ENCODE data around the gene ZC3H8.

The ZC3H8 gene

DNA sequence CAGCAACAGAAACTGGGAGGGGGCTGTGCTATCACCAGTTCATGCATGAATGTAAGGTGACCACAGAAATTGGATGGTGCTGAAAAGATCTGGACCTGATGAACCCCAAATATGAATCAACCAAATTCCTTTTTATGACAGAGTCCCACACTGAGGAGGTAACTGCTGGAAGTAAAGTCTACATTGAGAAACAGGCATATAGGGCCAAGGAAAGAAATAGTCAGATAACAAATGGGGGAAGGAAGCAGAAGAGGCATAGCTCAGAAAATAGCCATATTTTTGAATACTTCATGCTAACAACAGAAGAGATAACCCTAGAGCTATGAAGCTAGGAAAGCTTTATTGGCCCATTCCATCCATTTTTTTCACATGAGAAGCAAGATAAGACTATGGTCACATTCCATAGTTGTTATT is 46.3 kb upstream of the ZC3H8 start:
- TF ChIP-seq, protein P1, sequence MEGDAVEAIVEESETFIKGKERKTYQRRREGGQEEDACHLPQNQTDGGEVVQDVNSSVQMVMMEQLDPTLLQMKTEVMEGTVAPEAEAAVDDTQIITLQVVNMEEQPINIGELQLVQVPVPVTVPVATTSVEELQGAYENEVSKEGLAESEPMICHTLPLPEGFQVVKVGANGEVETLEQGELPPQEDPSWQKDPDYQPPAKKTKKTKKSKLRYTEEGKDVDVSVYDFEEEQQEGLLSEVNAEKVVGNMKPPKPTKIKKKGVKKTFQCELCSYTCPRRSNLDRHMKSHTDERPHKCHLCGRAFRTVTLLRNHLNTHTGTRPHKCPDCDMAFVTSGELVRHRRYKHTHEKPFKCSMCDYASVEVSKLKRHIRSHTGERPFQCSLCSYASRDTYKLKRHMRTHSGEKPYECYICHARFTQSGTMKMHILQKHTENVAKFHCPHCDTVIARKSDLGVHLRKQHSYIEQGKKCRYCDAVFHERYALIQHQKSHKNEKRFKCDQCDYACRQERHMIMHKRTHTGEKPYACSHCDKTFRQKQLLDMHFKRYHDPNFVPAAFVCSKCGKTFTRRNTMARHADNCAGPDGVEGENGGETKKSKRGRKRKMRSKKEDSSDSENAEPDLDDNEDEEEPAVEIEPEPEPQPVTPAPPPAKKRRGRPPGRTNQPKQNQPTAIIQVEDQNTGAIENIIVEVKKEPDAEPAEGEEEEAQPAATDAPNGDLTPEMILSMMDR (IDR thresholded peaks at IDR 0.05; ENCODE audit: borderline replicate concordance, extremely low read depth, low read length, poor library complexity, severe bottlenecking), result no peak
- no peak for ATAC-seq (ENCODE audit: insufficient read depth, low read depth)
- H3K4me3 ChIP-seq (ENCODE audit: low read depth in 1 of 2, low read length in 2 of 2), result no peak overlapping the region
- no peaks in the 10 kb centered on the region for H3K79me2 ChIP-seq (ENCODE audit: insufficient read depth, low read length)
- no peak for DNase-seq
- no peak overlapping the region for H2AFZ ChIP-seq (ENCODE audit: low read depth, low read length)
- no peaks in the 10 kb centered on the region for H4K20me1 ChIP-seq (ENCODE audit: insufficient read depth, low read length)
- H3K4me2 ChIP-seq (ENCODE audit: insufficient read depth, low read length), result no peak overlapping the region
- H3K36me3 ChIP-seq (ENCODE audit: insufficient read depth, low read length), result peaks cover 6% of the 10 kb centered on the region; the same call in 1 of the 2 replicates
- H3K27ac ChIP-seq (ENCODE audit: low read length), result no peak overlapping the region
- H3K9ac ChIP-seq (ENCODE audit: low read depth, low read length), result no peak overlapping the region
- no peaks in the 10 kb centered on the region for H3K4me1 ChIP-seq (ENCODE audit: insufficient read depth, low read length)
- no peaks in the 10 kb centered on the region for H3K9me3 ChIP-seq (ENCODE audit: insufficient read depth, low read length, severe bottlenecking)
- H3K27me3 ChIP-seq (ENCODE audit: insufficient read depth, low read length, poor library complexity), result no peaks in the 10 kb centered on the region

- H3K36me3 ChIP-seq (ENCODE audit: insufficient read depth, low read length), result no peaks in the 10 kb centered on the region
- H3K9ac ChIP-seq (ENCODE audit: low read depth, low read length), result no peak overlapping the region
- DNase-seq, result no peak
- no peak for ATAC-seq (ENCODE audit: insufficient read depth, low read depth)
- H4K20me1 ChIP-seq (ENCODE audit: insufficient read depth, low read length), result no peaks in the 10 kb centered on the region
- H3K27ac ChIP-seq (ENCODE audit: low read length), result no peak overlapping the region
- no peaks in the 10 kb centered on the region for H3K27me3 ChIP-seq (ENCODE audit: insufficient read depth, low read length, poor library complexity)
- H3K4me2 ChIP-seq (ENCODE audit: insufficient read depth, low read length), result no peak overlapping the region
- no peaks in the 10 kb centered on the region for H3K4me1 ChIP-seq (ENCODE audit: insufficient read depth, low read length)
- TF ChIP-seq EZH2 (IDR thresholded peaks at IDR 0.05; ENCODE audit: borderline replicate concordance, low read depth, low read length, severe bottlenecking), result no peak
- no peak overlapping the region for H3K4me3 ChIP-seq (ENCODE audit: low read depth in 1 of 2, low read length in 2 of 2)
- no peaks in the 10 kb centered on the region for H3K9me3 ChIP-seq (ENCODE audit: insufficient read depth, low read length, severe bottlenecking)
- no peaks in the 10 kb centered on the region for H3K79me2 ChIP-seq (ENCODE audit: insufficient read depth, low read length)
- H2AFZ ChIP-seq (ENCODE audit: low read depth, low read length), result no peak overlapping the region
Observed at GRCh38 chr2:112296407-112296806, 41.6 kb upstream of the ZC3H8 start.

DNA sequence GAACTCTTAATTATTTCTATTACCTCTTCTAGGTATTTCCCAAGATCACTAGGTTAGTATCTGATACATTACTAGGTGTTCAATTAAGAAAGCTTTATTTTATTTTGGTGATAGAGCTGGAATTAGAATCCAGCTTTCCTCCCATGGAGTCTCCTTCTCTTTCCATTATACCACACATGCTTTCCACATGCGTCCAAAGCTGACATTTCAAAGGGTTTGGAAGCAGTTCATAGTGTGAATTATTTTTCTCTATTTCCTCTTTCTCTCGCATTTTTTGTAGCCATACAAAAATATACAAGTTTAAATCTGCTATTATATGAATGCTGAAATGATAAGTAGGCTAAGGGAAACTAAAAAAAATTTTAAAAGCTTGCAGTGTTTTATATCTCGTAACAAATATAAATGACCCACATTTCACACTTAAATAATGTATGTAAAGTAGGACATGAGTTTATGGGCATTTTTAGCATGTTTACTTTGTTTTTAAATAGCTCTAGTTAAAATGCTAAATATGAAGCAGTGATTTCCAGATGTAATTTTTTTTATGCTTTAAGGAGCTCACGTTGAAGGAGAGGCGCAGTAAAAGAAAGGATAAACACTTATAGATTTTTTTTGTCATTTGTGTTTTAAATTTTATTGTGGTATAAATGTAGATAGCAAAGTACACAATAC is 40.7 kb upstream of the ZC3H8 start:
- no peak overlapping the region for H2AFZ ChIP-seq (ENCODE audit: low read depth, low read length)
- ATAC-seq (ENCODE audit: insufficient read depth, low read depth), result no peak
- H3K79me2 ChIP-seq (ENCODE audit: insufficient read depth, low read length), result no peaks in the 10 kb centered on the region
- no peak overlapping the region for H3K27ac ChIP-seq (ENCODE audit: low read length)
- no peak overlapping the region for H3K4me2 ChIP-seq (ENCODE audit: insufficient read depth, low read length)
- H3K4me3 ChIP-seq (ENCODE audit: low read depth in 1 of 2, low read length in 2 of 2), result no peak overlapping the region
- TF ChIP-seq EZH2 (IDR thresholded peaks at IDR 0.05; ENCODE audit: borderline replicate concordance, low read depth, low read length, severe bottlenecking), result no peak
- TF ChIP-seq, protein P1 (IDR thresholded peaks at IDR 0.05; ENCODE audit: borderline replicate concordance, extremely low read depth, low read length, poor library complexity, severe bottlenecking), result no peak
- H4K20me1 ChIP-seq (ENCODE audit: insufficient read depth, low read length), result no peaks in the 10 kb centered on the region
- no peaks in the 10 kb centered on the region for H3K36me3 ChIP-seq (ENCODE audit: insufficient read depth, low read length)
- no peak overlapping the region for H3K9ac ChIP-seq (ENCODE audit: low read depth, low read length)
- H3K27me3 ChIP-seq (ENCODE audit: insufficient read depth, low read length, poor library complexity), result no peaks in the 10 kb centered on the region
- H3K9me3 ChIP-seq (ENCODE audit: insufficient read depth, low read length, severe bottlenecking), result no peaks in the 10 kb centered on the region
- no peak for DNase-seq
- H3K4me1 ChIP-seq (ENCODE audit: insufficient read depth, low read length), result no peaks in the 10 kb centered on the region

- Histone ChIP-seq H2AFZ (ENCODE audit: low read depth, low read length) (no peak overlapping the region), H4K20me1 (ENCODE audit: insufficient read depth, low read length) (no peaks in the 10 kb centered on the region), H3K27me3 (ENCODE audit: insufficient read depth, low read length, poor library complexity) (no peaks in the 10 kb centered on the region), H3K79me2 (ENCODE audit: insufficient read depth, low read length) (no peaks in the 10 kb centered on the region; the same call in 1 of the 2 replicates), H3K27ac (ENCODE audit: low read length) (no peak overlapping the region), H3K36me3 (ENCODE audit: insufficient read depth, low read length) (no peaks in the 10 kb centered on the region), H3K9ac (ENCODE audit: low read depth, low read length) (no peak overlapping the region), H3K4me3 (ENCODE audit: low read depth in 1 of 2, low read length in 2 of 2) (no peak overlapping the region), H3K4me2 (ENCODE audit: insufficient read depth, low read length) (no peak overlapping the region), H3K4me1 (ENCODE audit: insufficient read depth, low read length) (no peaks in the 10 kb centered on the region), H3K9me3 (ENCODE audit: insufficient read depth, low read length, severe bottlenecking) (no peaks in the 10 kb centered on the region)
- TF ChIP-seq, protein P1 (IDR thresholded peaks at IDR 0.05; ENCODE audit: borderline replicate concordance, extremely low read depth, low read length, poor library complexity, severe bottlenecking), result no peak
- TF ChIP-seq EZH2 (IDR thresholded peaks at IDR 0.05; ENCODE audit: borderline replicate concordance, low read depth, low read length, severe bottlenecking), result no peak
- ATAC-seq (ENCODE audit: insufficient read depth, low read depth) (no peak), DNase-seq (no peak)
Observed at GRCh38 chr2:112293636-112294401, 39.0 kb upstream of the ZC3H8 start.
